Adrenal gland (tissue), 5 donors: Measurements from ENCODE around the gene BRD1.

ENCODE experiments used
- CTCF ChIP-seq, 6 experiments: fragments of 450-650 bp in 4 of 6; fragments of 200-600 bp in 2 of 6; sonication (generic) in 1 of 6; IDR thresholded peaks; 1 replicate in 5 of 6; 2 replicates in 1 of 6; pipeline versions ENCODE4 v1.5.1 to v1.8.0; 2016 to 2021; ENCODE audit warnings: antibody characterized with exemption in 6 of 6, mild to moderate bottlenecking in 2 of 6, moderate library complexity in 1 of 6
- POLR2A ChIP-seq, 2 donors: fragments of 450-650 bp; IDR thresholded peaks; one replicate each; pipeline ENCODE4 v1.6.1; 2017; ENCODE audit warnings: antibody characterized with exemption in 2 of 2, mild to moderate bottlenecking in 2 of 2, moderate library complexity in 1 of 2
- donor health status: DM: no; HTN: no; CAD: no.

DNA sequence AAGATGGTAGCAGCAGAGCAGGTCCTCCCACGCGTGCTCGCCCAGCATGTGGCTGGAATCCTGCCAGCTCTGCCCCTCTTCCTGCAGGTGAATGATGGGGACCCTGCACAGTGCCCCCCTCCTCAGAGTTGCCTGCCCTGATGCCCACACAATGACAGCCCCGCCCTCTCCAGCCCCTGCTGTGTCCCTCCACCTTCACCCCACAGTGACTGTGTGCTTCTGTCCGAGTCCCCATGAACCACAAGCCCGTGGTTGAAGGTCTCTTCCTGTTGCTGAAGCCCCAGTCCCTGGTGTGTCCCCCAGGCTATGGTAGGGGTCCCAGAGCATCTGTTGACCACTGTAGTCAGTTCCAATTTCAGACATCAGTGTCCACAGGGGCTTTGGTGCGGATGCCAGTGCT lies 71.0 kb downstream of the BRD1 start:
- TF ChIP-seq CTCF (IDR thresholded peaks at IDR 0.05) (no peak), POLR2A (IDR thresholded peaks at IDR 0.05) (no peak)
